NCI-H524 treated with DMSO at 0.1 percent for 48 hours (cell line): Measurements from ENCODE around the gene FOXP1.

Experiments used
- DNase-seq: peaks from one replicate; lab custom pipeline; 2025; lab: John Stamatoyannopoulos, UW

The FOXP1 gene

GRCh38 chr3:70972855-70973254 is 610.7 kb downstream of the FOXP1 start:
- no peak for DNase-seq

GRCh38 chr3:70970952-70971351 is 612.6 kb downstream of the FOXP1 start:
- DNase-seq, result no peak

GRCh38 chr3:70970171-70970570 is 613.4 kb downstream of the FOXP1 start:
- no peak for DNase-seq

GRCh38 chr3:70963431-70964275 is 619.9 kb downstream of the FOXP1 start:
- no peak for DNase-seq

GRCh38 chr3:70959506-70960291 is 623.8 kb downstream of the FOXP1 start:
- no peak for DNase-seq

- no peak for DNase-seq
Measured at GRCh38 chr3:70952033-70952747, 631.3 kb downstream of the FOXP1 start.

GRCh38 chr3:70951316-70951715 is 632.2 kb downstream of the FOXP1 start:
- no peak for DNase-seq

GRCh38 chr3:70947579-70947978 is 635.9 kb downstream of the FOXP1 start:
- DNase-seq, result no peak

GRCh38 chr3:70943886-70944285 is 639.6 kb downstream of the FOXP1 start:
- no peak for DNase-seq

- DNase-seq, result no peak
Measured at GRCh38 chr3:70933105-70933810, 650.3 kb downstream of the FOXP1 start.

GRCh38 chr3:70930066-70930465 is 653.5 kb downstream of the FOXP1 start:
- no peak for DNase-seq

GRCh38 chr3:70927239-70927638 is 656.3 kb downstream of the FOXP1 start:
- DNase-seq, result no peak

GRCh38 chr3:70926835-70927234 is 656.7 kb downstream of the FOXP1 start:
- no peak for DNase-seq

GRCh38 chr3:70919661-70920060 is 663.9 kb downstream of the FOXP1 start:
- no peak for DNase-seq

- no peak for DNase-seq
Measured at GRCh38 chr3:70919091-70919490, 664.4 kb downstream of the FOXP1 start.

GRCh38 chr3:70916375-70917055 is 667.0 kb downstream of the FOXP1 start:
- DNase-seq, result no peak

- no peak for DNase-seq
Measured at GRCh38 chr3:70914862-70915261, 668.7 kb downstream of the FOXP1 start.

GRCh38 chr3:70911719-70912118 is 671.8 kb downstream of the FOXP1 start:
- no peak for DNase-seq

- no peak for DNase-seq
Measured at GRCh38 chr3:70905491-70905890, 678.0 kb downstream of the FOXP1 start.
